Stimulated activated CD4-positive, alpha-beta T cell treated with anti-CD3 and anti-CD28 coated beads, Interleukin-4, amount 100 ng/mL, for 48 hours (primary cell): ENCODE data around the gene PSME3.
A peak's percentile ranks its signal among the peaks of the same experiment; 100 is the strongest.

ENCODE experiments used
- DNase-seq, 2 donors: peaks; one replicate each; pipeline ENCODE4 v3.0.0-alpha.2; 2020; ENCODE audit warnings: low read depth in 2 of 2

Gene PSME3, protein sequence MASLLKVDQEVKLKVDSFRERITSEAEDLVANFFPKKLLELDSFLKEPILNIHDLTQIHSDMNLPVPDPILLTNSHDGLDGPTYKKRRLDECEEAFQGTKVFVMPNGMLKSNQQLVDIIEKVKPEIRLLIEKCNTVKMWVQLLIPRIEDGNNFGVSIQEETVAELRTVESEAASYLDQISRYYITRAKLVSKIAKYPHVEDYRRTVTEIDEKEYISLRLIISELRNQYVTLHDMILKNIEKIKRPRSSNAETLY

DNA sequence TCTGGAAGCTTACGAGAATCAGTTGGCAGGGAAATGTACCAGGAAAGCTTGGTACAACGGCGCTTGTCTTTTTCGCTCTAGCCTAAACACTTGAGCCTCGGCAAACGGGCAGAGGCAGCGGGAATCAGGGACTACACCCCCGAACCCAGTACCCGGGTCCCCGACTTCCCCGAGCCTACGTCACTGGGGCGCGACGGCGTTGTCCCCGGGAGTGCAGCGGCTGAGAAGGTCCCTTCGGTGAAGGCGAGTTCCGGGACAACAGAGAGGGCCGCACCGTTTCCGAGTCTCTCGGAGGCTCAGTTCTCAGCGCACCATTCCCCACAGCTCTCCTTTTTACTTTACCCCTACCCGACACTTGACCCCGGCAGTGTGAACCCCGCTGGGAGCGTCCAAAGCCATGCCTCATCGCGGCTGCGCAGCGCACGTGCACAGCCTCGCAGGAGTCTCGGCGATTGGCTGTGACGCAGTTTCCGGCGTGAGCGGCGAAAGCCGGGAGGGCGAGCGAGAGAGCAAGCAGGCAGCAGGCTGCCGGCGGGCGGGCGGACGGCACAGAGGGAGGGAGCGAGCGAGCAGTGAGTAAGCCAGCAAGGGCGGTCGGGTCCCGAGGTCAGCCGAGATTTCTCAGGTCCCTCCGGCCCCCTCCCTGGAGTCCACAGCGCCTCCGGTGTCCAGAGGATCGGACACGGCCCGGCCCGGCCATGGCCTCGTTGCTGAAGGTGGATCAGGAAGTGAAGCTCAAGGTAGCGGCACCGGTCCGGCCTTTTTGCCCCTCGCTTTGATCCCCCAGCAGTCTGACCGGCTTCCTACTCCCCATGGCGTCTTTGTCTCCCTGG is at the start of gene PSME3:
Gene PSME3, plus strand, starts transcription at position 464 of the 833 bp plus-strand sequence. Its CDS starts 235 bp downstream, at position 699.
- DNase-seq = peak; percentile 84 to 88

GRCh38 chr17:42783791-42784138 is 49.4 kb upstream of the PSME3 start:
- DNase-seq = no peak

- DNase-seq = no peak
Observed at GRCh38 chr17:42784409-42784808, 48.8 kb upstream of the PSME3 start.

DNA sequence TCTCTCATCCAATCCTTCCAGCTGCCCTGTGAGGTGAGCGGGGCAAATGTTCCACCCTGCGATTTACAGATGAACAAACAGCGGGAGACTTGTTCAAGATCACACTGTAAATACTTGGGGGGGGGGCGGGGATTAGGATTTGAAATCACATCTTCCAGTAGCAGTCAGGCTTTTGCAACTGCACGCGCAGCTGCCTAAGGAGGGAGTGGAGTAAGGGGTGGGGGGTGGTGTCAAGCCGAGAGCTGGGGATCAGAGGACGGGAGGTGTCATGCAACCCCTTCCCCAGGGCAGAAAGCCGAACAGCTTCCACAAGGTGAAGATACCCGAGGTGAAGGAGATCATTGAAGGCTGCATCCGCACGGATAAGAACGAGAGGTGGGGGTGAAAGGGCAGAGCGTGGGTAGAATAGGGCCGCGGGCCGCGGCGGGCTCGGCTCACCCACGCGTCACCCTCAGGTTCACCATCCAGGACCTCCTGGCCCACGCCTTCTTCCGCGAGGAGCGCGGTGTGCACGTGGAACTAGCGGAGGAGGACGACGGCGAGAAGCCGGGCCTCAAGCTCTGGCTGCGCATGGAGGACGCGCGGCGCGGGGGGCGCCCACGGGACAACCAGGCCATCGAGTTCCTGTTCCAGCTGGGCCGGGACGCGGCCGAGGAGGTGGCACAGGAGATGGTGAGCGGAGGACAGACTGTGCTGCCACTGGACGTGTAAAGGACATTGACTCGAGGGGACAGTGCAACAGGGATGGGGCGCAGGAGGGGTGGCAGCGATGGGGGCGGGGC is 48.2 kb upstream of the PSME3 start:
- DNase-seq = no peak

DNA sequence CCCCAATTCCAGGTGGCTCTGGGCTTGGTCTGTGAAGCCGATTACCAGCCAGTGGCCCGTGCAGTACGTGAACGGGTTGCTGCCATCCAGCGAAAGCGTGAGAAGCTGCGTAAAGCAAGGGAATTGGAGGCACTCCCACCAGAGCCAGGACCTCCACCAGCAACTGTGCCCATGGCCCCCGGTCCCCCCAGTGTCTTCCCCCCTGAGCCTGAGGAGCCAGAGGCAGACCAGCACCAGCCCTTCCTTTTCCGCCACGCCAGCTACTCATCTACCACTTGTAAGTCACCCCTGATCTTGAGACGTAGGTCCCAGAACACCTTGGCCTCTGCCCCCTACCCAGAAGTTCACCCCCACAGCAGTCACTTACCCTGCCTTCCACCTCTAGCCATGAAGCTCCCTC is 45.9 kb upstream of the PSME3 start:
- no peak for DNase-seq

DNA sequence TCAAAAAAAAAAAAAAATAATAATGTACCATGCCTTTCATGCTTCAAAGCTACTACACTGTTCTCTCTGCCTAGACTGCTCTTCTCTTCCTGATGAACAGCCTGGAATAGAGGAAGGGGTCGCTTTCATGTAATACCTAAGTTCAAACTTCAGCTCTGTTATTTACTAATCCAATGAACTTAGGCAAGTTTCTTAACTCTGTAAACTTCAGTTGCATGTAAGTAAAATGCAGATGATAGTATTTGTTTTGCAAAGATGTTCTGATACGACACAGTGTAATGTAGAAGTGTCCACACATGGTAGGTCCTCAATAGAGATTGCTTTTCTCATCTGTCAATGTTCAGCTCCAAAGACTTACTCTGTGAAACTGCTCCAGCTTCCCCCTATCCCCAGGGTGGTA is 41.2 kb upstream of the PSME3 start:
- no peak for DNase-seq

DNA sequence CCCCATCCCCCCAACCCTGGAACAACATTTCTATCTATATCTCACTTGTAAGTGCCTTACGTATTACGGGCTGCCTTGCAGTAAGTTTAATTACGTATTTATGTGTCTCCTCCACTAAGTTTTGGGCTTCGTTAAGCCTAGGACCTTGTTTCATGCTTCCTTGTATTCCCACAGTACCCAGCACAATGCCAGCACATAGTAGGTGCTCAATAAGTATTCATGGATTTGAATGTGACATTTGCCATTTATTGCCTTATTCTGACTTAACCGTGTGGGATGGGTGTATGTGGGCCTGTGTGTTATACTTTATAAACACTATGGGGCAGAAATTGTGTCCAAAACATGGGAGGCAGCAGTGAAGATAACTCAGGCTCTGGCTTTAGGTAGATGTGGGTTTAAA is 40.7 kb upstream of the PSME3 start:
- no peak for DNase-seq

GRCh38 chr17:42795061-42795460 is 38.1 kb upstream of the PSME3 start:
- no peak for DNase-seq

GRCh38 chr17:42795465-42795864 is 37.7 kb upstream of the PSME3 start:
- DNase-seq = no peak

DNA sequence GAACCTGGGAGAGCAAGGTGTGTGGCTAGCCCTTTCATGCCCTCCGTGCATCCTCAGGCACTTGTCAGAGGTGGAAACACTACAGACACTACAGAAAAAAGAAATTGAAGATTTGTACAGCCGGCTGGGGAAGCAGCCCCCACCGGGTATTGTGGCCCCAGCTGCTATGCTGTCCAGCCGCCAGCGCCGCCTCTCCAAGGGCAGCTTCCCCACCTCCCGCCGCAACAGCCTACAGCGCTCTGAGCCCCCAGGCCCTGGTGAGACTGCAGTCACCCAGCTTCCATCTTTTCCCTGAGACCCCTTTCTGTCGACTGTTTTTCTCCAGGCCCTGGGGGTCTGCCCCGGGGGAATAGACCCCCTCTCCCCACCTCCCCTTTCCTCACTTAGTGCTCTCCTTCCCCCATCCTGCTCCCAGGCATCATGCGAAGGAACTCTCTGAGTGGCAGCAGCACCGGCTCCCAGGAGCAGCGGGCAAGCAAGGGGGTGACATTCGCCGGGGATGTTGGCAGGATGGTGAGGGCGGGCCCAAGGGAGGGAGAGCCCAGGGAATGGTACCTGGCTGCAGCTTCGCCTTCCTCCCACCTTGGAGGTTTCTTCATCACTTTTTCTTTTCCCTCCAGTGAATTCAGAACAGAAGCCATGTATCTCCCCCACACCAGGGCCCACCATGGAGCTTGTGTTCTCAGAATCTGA is 37.0 kb upstream of the PSME3 start:
- no peak for DNase-seq

GRCh38 chr17:42797067-42798007 is 35.9 kb upstream of the PSME3 start:
- DNase-seq = no peak

- no peak for DNase-seq
Observed at GRCh38 chr17:42798011-42798382, 35.2 kb upstream of the PSME3 start.

- peak; percentile 78 to 81 for DNase-seq
Observed at GRCh38 chr17:42798383-42799380, 34.5 kb upstream of the PSME3 start, which contains the start of the genes CNTD1 and COA3. Gene CNTD1, plus strand, starts transcription at chr17:42798861. Its CDS starts 207 bp downstream, at chr17:42799068. Gene COA3, minus strand, starts transcription at chr17:42798704. Its CDS starts 23 bp downstream, at chr17:42798681.

GRCh38 chr17:42803074-42803883 is 29.9 kb upstream of the PSME3 start:
- no peak for DNase-seq

- DNase-seq = no peak
Observed at GRCh38 chr17:42804918-42805367, 28.3 kb upstream of the PSME3 start.

- DNase-seq = no peak
Observed at GRCh38 chr17:42806249-42806648, 26.9 kb upstream of the PSME3 start.

- DNase-seq = no peak
Observed at GRCh38 chr17:42809250-42809649, 23.9 kb upstream of the PSME3 start.

DNA sequence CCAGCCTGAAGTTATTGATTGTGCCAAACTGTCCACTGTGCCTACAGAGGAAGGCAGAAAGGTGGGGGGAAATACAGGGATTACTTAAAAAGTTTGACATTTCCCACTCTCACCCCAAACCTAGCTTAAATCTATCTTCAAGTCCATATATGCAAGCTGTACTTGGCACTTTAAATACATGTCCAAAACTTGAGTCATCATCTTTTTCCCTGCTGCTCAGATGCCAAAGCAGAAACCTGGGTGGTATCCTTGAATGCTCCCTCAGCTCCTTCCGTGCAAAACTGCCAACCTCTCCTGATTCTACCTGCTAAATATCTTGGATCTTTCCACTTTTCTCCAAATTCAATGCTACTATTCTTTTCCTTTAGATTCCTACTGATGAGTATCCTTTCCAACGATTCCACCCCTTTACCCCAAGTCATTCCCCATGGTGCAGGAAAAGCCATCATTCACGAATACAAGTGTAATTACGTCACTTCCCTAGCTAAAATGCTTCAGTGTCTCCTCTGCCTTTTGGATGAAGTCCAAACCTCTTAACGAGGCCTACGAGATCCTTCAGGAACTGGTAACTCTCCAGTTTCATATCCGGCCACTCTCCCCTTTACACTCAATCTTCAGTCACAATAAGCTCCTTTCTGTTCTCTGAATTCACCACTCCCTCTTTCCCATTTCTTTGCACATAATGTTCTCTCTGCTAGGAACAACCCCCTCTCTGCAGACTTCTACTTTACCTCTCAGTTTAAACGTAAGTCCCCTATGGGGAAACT is 18.4 kb upstream of the PSME3 start:
- no peak for DNase-seq
